ENCODE measurements around the gene ABCD4. TPM values are rescaled to one million over a fixed set of nuclear protein-coding genes. Genes with fewer than 3 reads are reported as not detected.
A peak's percentile ranks its signal among the peaks of the same experiment; 100 is the strongest.
"Not testable (repeated sequence)": the region's sequence is repeated elsewhere in the genome, so short reads cannot be mapped to it uniquely, and the experiment has no call there.

The ABCD4 gene
- total and polyA plus RNA-seq, 2 experiments from 2014 or later, result 98.7 to 121 TPM

DNA sequence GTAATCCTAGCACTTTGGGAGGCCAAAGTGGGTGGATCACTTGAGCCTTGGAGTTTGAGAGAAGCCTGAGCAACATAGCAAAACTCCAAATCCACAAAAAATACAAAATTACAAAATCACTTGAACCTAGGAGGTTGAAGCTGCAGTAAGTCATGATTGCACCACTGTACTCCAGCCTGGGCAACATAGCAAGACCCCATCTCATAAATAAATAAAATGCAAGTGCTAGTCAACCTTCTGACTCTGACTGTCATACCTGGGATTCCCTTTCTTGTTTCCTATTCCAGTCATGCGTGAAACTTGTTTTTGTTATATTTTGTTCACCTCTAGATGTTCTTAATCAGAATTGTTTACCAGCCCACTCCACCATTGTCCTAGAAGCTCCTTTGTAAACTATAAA is 31.4 kb downstream of the ABCD4 start:
- Histone ChIP-seq H3K4me1 (ENCODE audit: low read depth) (no peaks in the 10 kb centered on the region), H3K27me3 (no peaks in the 10 kb centered on the region), H3K9me3 (ENCODE audit: low read depth) (no peaks in the 10 kb centered on the region), H3K4me3 (no peak overlapping the region), H3K36me3 (no peaks in the 10 kb centered on the region), H3K27ac (no peak overlapping the region)
- TF ChIP-seq, protein P1, sequence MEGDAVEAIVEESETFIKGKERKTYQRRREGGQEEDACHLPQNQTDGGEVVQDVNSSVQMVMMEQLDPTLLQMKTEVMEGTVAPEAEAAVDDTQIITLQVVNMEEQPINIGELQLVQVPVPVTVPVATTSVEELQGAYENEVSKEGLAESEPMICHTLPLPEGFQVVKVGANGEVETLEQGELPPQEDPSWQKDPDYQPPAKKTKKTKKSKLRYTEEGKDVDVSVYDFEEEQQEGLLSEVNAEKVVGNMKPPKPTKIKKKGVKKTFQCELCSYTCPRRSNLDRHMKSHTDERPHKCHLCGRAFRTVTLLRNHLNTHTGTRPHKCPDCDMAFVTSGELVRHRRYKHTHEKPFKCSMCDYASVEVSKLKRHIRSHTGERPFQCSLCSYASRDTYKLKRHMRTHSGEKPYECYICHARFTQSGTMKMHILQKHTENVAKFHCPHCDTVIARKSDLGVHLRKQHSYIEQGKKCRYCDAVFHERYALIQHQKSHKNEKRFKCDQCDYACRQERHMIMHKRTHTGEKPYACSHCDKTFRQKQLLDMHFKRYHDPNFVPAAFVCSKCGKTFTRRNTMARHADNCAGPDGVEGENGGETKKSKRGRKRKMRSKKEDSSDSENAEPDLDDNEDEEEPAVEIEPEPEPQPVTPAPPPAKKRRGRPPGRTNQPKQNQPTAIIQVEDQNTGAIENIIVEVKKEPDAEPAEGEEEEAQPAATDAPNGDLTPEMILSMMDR (IDR thresholded peaks at IDR 0.05; ENCODE audit: low read depth, low read length), result no peak
- no peak for DNase-seq (ENCODE audit: low read depth in 1 of 2, low spot score in 1 of 2)

DNA sequence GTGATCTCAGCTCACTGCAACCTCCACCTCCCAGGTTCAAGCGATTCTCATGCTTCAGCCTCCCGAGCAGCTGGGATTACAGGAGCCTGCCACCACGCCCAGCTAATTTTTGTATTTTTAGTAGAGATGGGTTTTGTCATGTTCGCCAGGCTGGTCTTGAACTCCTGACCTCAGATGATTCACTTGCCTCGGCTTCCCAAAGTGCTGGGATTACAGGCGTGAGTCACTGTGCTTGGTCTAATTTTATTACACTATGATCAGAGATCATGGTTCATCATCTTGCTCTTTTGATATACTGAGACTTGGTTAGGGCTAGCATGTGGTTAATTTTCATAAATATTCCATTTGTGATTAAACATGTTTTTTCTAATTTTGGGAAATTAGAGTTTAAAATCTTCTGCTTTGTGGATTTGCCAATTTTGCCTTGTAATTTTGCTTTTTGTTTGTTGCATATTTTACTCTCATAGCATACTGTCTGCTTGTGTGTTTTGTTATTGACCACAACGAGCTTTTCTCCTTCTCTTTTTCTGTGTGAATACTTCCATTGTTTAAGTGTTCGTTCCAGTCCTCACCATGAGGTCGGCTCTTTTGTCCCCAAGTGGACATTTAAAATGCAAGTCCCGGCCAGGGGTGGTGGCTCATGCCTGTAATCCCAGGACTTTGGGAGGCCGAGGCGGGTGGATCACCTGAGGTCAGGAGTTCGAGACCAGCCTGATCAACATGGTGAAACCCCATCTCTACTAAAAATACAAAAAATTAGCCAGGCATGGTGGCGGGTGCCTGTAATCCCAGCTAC is 32.2 kb downstream of the ABCD4 start:
- H3K9me3 ChIP-seq (ENCODE audit: low read depth); H3K27me3 ChIP-seq; H3K4me1 ChIP-seq (ENCODE audit: low read depth); H3K36me3 ChIP-seq; H3K27ac ChIP-seq; H3K4me3 ChIP-seq: not testable (repeated sequence)
- peak in 1 of 2 donors; percentile 42 for DNase-seq (ENCODE audit: low read depth in 1 of 2, low spot score in 1 of 2)

DNA sequence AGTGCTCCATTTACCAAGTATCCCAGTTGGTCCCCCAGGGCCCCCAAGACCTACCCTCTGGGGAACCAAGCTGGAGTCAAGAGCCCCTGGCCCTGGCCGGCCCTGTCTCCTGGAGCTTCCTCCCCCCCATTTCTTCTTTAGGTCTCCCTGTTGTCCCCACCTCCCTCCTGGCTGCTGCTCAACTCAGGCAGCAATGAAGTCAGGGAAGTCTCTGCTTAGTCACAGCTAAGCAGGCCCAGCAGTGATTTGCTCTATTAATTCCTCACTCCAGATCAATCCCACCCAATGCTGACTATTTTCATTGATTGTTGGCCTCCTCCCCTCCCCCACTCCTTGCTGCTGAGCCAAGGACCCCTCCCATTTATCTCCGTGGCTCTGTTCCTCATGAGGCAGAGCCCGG is 35.1 kb downstream of the ABCD4 start:
- TF ChIP-seq, protein P1 (IDR thresholded peaks at IDR 0.05; ENCODE audit: low read depth, low read length), result no peak
- no peaks in the 10 kb centered on the region for H3K27me3 ChIP-seq
- H3K4me1 ChIP-seq (ENCODE audit: low read depth), result no peaks in the 10 kb centered on the region
- H3K9me3 ChIP-seq (ENCODE audit: low read depth), result no peaks in the 10 kb centered on the region
- no peaks in the 10 kb centered on the region for H3K36me3 ChIP-seq
- no peak overlapping the region for H3K27ac ChIP-seq
- no peak overlapping the region for H3K4me3 ChIP-seq
- DNase-seq (ENCODE audit: low read depth in 1 of 2, low spot score in 1 of 2), result no peak

DNA sequence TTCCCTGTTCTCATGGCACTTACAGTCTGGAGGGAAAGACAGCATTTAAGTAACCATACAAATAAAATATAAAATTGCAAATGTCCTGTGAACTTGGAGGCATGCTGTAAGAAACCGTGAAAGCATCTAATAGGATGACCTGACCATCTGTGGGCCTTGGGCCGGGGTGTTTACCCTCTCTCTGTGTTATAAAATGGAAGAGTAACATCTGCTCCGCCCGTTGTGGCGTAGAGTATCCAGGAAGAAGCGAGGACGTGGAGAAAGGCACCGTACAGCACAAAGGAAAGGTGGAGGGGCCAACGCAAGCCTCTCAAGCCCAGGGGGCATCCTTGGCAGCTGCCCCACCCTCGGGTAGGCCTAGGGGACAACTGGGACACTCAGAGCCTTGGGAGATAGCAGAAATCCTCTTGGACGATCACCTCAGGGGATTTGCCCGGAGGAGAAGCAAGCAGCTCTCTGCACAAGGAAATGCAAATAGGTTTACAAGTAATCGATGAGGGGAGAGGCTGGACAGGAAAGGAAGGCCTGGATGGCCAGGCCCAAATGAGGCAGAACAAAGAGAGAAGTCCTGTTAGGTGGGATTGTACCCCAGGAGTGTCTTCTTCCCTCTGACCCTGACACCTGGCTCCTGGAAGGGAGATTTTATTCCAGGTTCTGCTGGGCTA is 37.3 kb downstream of the ABCD4 start:
- no peaks in the 10 kb centered on the region for H3K9me3 ChIP-seq (ENCODE audit: low read depth)
- TF ChIP-seq, protein P1 (IDR thresholded peaks at IDR 0.05; ENCODE audit: low read depth, low read length), result no peak
- H3K4me1 ChIP-seq (ENCODE audit: low read depth), result no peaks in the 10 kb centered on the region
- H3K27me3 ChIP-seq, result peaks cover 2% of the 10 kb centered on the region
- DNase-seq (ENCODE audit: low read depth in 1 of 2, low spot score in 1 of 2), result no peak
- no peak overlapping the region for H3K4me3 ChIP-seq
- H3K27ac ChIP-seq, result no peak overlapping the region
- no peaks in the 10 kb centered on the region for H3K36me3 ChIP-seq

DNA sequence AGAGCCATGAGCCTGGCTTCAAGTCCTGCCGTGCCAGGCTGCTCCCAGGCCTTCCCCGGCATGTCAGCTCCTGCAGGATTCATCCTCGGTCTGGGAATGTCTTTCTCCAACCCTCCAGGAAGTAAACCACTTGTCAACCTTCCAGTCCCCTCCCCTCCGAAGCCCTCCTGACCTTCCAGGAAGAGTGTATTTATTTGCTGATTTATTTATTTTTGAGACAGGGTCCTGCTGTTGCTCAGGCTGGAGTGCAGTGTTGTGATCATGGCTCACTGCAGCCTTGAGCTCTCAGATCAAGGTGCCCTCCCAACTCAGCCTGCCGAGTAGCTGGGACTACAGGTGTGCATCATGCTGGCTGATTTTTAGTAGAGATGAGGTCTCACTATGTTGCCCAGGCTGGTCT is 38.8 kb downstream of the ABCD4 start:
- Histone ChIP-seq H3K27ac (no peak overlapping the region), H3K36me3 (no peaks in the 10 kb centered on the region), H3K4me3 (no peak overlapping the region), H3K27me3 (peaks cover 18% of the 10 kb centered on the region), H3K9me3 (ENCODE audit: low read depth) (no peaks in the 10 kb centered on the region), H3K4me1 (ENCODE audit: low read depth) (no peaks in the 10 kb centered on the region)
- TF ChIP-seq, protein P1 (IDR thresholded peaks at IDR 0.05; ENCODE audit: low read depth, low read length), result no peak
- no peak for DNase-seq (ENCODE audit: low read depth in 1 of 2, low spot score in 1 of 2)

DNA sequence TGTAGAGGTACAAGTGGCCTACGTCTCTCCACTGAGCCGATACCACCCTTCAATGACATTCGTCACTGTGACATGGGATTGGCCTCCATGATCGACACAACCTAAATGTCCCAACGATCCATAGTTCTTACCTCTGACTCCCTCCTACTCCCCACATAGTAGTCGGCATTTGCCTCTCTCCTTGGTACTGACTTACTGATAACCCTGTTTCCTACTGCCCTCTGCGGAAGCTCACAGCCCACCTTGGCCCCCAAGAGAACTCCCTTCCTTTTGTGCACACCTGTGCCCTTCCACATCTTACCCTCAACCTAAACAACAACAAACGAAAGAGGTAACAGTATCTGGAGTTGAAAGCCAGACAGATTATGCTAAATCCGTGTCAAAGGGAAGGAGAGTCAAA is 39.6 kb downstream of the ABCD4 start:
- DNase-seq (ENCODE audit: low read depth in 1 of 2, low spot score in 1 of 2), result no peak
- TF ChIP-seq, protein P1 (IDR thresholded peaks at IDR 0.05; ENCODE audit: low read depth, low read length), result no peak
- Histone ChIP-seq H3K36me3 (no peaks in the 10 kb centered on the region), H3K9me3 (ENCODE audit: low read depth) (no peaks in the 10 kb centered on the region), H3K4me3 (no peak overlapping the region), H3K27ac (no peak overlapping the region), H3K4me1 (ENCODE audit: low read depth) (no peaks in the 10 kb centered on the region), H3K27me3 (peaks cover 25% of the 10 kb centered on the region)
